Regular cardiac myocyte (primary cell): ENCODE results near the gene NEU2. TPM values are rescaled to one million over a fixed set of nuclear protein-coding genes. Genes with fewer than 3 reads are reported as not detected.

Experiments
- total RNA-seq: library from RNA; depleted of rRNA; stranded (reverse); fragments of >200 nt; gene quantifications from 2 replicates; pipeline ENCODE4 v1.2.3, GENCODE V29; 2014

Gene NEU2
- total RNA-seq = not detected in 2 replicates

DNA sequence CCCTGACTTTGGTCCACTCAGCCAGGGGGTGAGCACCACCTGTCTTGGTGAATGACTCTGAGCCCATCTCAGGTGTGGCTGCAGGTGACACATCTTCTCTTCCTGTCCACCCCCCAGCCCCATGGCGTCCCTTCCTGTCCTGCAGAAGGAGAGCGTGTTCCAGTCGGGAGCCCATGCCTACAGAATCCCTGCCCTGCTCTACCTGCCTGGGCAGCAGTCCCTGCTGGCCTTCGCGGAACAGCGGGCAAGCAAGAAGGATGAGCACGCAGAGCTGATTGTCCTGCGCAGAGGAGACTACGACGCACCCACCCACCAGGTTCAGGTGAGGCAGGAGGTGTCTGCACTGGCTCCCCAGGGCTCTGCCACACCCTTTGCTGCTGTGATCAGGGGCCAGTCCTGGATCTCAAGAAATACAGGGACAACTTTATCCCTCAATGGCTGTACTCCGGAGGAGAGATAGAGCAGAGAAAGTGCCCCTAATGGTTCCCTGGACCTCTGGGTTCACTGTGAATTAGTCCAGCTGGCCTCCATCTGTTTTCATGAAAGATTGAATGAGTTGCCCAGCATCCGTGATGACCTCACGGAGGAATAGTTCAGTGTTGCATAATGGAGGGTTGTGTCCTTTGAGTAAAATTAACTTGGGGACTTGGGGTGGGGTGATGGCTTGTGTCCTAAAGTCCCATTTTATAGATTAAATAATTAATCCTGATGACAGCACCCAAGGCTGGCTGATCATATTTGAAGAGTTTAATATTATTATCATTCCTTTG is at the start of gene NEU2:
Gene NEU2 (plus strand): TSS at position 122 of the 770 bp plus-strand sequence. CDS start 0 bp downstream, at position 122.

DNA sequence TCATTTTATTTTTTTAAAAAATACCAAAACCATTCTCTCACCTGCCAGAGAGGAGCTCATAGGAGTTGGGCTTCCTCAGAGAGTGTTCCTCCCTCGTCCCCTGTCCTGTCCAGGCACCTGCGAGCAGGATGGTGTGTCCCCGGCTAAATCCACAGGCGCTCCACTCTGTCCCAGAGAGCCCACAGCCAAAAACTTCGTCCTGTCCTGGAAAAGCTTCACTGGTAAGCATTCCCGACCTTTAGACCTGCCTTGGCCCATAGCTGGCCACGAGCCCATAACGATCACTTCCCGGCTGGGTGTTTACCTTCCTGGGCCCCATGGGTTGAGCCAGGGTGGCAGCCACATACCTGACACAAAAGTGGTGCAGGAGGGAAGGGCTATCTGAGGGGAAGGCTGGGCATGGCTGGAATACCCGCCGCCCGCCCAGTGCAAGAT is 19.4 kb upstream of the NEU2 start, which contains the start of gene NGEF:
Gene NGEF (minus strand): TSS at position 230 of the 435 bp plus-strand sequence. CDS start 38,366 bp downstream, outside the sequence.

DNA sequence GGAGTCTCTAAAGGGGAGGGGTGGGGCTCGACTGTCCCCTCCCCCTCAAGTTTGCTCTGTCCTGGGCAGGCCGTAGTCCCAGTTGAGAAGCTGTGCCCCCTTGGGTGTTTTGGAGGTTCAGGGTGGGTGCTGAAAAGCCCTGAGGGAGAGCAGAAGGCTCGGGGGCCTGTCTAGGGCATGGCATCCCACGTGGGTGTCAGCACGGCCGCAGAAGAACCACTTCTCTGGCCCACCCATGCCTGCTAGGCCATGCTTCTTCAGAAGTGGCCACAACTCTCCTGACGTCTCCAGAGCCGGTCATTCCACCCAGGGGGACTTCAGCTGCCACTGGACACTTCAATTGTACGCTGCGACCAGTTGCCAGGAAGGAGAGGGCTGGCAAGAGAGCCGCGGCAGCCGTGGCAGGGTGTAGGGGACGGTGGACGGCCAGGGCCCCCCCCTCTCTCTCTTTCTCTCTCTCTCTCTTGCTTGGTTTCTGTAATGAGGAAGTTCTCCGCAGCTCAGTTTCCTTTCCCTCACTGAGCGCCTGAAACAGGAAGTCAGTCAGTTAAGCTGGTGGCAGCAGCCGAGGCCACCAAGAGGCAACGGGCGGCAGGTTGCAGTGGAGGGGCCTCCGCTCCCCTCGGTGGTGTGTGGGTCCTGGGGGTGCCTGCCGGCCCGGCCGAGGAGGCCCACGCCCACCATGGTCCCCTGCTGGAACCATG is 27.5 kb downstream of the NEU2 start, which contains the start of gene INPP5D:
Gene INPP5D (plus strand): TSS at position 546 of the 704 bp plus-strand sequence. CDS start 137 bp downstream, at position 683.

Other genes starting within 250 kb of the NEU2 start
- gene SNORC, start 162.4 kb upstream of the NEU2 start, total RNA-seq = 0.19 and 0.56 TPM in 2 replicates
- gene NGEF, start 19.4 kb upstream of the NEU2 start, total RNA-seq = 0.28 and 1.9 TPM in 2 replicates
- under 0.01 and 0.85 TPM in 2 replicates for gene INPP5D, start 27.7 kb downstream of the NEU2 start, total RNA-seq
- gene ATG16L1, start 219.0 kb downstream of the NEU2 start, total RNA-seq = 29.0 and 37.6 TPM in 2 replicates